Activated CD4-positive, alpha-beta T cell treated with anti-CD3 and anti-CD28 coated beads, Interleukin-2, amount 50 U/mL, for 48 hours (primary cell): ENCODE measurements around the gene VSIG10L2.

ENCODE experiments used
- DNase-seq, 2 experiments: peaks; one replicate each; pipeline ENCODE4 v3.0.0-alpha.2; 2020

Gene VSIG10L2

GRCh38 chr11:125930076-125930450 is 15.8 kb upstream of the VSIG10L2 start:
- DNase-seq: no peak

DNA sequence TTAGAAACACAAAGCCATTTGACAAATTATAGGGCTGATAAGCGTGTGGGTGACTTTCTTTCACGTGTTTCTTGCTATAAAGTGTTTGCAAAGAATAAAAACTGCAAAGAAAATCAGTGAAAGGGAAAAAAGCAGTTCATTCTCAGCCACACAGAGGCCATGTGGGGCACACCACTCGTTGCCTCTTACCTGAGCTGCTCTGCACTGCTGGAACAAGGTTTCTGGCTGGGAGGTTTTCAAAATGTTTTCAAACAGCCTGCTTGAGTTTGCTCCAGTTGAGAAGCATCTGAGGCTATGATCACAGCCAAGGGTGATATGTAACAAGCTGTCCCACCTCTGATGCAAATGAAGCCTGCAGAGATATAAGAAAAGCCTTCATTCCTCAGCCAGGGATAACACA is 14.7 kb upstream of the VSIG10L2 start:
- DNase-seq: no peak

- no peak for DNase-seq
Observed at GRCh38 chr11:125931668-125932067, 14.2 kb upstream of the VSIG10L2 start.

DNA sequence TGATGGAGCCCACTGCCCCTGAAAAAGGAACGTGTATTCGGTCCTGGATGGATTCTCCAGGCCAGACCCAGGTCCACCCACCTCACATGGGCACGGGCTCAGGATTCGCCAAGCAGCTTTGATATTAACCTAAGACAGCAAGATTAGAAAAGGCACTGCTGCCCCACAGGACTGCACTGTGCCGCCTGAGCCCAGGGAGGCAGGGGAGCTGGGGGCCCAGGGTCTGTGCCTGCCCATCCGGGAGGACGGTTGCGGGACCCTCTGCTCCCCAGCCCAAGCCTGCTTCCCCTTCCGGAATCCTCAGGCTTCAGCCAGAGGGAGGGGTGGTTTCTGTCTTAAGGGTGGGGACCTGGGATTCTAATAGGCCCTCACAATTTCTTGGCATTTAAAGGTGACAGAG is 13.5 kb upstream of the VSIG10L2 start:
- no peak for DNase-seq

GRCh38 chr11:125933030-125933813 is 12.6 kb upstream of the VSIG10L2 start:
- DNase-seq: peak in 1 of 2 experiments; percentile 9

- DNase-seq: no peak
Observed at GRCh38 chr11:125934473-125934872, 11.4 kb upstream of the VSIG10L2 start.

DNA sequence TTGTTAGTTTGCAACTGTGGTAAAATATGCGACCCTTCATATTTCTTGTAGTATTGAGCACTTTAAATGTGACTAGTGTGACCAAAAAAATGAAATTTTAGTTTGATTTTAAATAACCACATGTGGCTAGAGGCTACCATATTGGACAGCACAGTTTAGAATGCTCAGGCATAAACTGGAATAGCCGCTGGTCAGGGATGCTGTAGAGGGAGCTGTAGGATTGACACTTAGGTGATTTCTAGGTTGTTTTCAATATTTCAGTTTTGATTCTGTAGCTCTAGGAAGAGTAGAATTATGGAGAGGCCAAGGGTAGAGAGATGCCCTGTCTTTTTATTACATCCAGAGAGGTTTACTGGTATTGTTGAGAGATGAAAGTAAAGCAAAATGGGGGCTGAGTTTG is 10.8 kb upstream of the VSIG10L2 start:
- DNase-seq: no peak

DNA sequence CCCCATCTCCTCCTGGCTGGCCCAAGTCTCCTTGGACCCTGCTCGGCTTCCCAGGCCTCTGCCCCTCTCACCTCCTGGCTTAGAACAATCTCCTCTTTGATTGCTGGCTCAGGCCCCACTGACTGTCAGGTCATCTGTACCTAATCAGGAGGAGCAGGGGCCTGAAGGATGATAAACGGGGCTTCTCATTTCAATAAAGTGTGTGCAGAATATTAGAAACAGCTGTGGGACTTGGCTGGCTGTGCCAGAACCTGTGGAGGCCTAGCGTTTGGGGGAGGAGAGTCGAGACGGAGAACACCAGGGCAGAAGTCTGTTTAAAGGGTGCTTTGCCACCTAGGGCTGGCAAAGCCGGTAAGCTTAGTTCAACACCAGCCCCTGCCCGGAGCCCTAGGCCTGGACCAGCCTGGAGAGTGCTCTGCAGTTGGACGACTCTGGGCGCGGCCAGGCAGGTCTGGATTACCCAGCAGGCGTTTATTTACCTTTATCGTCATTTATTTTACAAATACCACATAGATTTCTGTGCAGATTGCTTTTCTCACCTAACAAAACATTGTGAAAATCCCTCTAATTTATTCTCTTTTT is 10.1 kb upstream of the VSIG10L2 start:
- DNase-seq: no peak

GRCh38 chr11:125938418-125938817 is 7.4 kb upstream of the VSIG10L2 start:
- DNase-seq: no peak

DNA sequence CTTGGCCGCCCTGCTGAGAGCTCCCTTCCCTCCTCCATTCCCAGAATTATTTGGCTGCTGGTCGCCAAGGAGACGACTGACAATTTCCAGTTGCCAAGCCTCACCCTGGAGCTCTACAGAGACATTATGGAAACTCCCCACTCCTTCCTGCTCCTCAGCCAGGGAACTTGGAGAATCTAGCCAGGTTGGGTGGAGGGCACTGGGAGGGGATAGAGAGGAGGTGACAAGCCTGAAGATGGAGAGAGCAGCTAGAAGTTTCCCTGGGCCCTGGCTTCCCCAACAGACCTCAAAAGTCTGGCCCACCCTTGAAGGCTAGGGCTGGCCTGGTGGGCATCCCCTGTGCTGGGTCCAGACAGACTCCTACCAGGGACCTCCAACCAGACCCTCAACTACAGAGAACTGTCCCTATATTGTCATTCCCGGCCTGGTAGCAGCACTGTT is 6.7 kb upstream of the VSIG10L2 start:
- DNase-seq: no peak

GRCh38 chr11:125940145-125940544 is 5.7 kb upstream of the VSIG10L2 start:
- no peak for DNase-seq

DNA sequence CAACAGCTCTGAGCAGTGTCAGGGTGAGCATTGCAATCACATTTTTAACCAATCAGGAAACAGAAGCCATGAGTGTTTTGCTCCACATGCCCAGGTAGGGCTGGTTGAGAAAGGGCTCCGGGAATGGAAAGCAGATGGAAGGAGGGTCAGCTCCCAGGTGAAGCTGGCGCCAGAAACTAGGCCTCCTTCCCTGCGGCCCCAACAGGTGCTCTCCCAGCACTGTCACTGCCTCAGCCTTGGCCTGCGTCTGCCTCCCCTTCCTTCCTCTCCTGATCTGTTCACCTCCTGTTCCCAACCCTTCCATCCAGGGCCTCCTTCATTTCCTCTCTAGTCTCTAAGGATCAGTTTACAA is 4.6 kb upstream of the VSIG10L2 start:
- no peak for DNase-seq

GRCh38 chr11:125941619-125942611 is 3.9 kb upstream of the VSIG10L2 start:
- DNase-seq: peak; percentile 60 to 72

GRCh38 chr11:125942771-125943428 is 2.9 kb upstream of the VSIG10L2 start:
- no peak for DNase-seq

DNA sequence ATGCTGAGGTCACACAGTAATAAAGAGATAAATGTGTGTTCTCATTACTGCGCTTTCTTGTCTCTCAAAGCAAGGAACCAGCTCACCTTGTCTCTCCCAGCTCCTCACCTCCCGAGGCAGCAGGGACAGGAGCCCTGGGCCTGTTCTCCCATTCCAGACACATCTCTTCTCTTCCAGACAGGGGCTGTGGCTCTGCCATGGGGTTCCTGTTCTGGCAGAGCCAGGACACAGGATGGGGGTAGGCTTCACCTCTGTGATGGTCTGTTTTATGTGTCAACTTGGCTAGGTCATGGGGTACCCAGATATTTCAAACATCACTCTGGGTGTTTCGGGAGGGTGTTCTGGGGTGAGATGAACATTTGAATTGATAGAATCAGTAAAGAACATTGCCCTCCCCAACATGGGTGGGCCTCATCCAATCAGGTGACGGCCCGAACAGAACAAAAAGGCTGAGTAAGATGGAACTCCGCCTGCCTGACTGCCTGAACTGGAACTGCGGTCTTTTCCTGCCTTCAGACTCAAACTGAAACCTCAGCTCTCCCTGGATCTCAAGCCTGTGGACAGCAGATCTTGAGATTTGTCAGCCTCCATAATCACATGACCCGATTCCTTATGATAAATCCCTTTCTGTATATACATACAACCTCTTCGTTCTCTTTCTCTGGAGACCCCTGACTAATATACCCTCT is 2.0 kb upstream of the VSIG10L2 start:
- no peak for DNase-seq

DNA sequence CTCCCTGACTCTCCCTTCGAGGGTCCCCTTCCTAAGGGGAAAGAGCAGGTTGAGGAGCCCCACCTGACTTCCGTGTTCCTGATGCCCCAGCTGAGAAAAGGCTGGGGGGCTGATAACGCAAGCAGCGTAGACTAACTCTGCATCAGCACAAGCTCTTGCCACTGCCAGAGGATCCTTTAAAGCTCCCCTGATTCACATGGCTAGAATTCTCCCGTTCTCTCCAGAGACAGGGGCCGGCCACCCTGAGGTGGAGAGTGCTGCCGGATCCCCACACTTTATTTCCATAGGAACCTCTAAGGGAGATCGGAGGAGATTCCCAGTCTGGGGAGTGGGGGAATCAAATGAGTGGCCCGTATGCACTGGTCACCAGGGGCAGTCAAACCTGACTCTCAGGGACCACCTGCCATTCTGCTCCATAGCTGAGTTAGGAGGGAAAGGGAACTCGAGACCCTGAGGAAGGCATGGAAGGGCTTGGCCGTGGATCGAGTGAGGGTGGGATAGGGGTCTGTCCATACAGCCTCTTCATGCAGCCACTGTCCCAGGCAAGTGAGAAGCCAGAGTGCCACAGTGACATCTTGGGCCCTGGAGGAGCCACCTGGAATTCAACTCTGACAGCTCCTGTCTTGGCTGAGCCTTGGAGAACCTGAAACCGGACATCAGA is 1.4 kb upstream of the VSIG10L2 start:
- no peak for DNase-seq

GRCh38 chr11:125945011-125945796 is 640 bp upstream of the VSIG10L2 start:
- DNase-seq: no peak

DNA sequence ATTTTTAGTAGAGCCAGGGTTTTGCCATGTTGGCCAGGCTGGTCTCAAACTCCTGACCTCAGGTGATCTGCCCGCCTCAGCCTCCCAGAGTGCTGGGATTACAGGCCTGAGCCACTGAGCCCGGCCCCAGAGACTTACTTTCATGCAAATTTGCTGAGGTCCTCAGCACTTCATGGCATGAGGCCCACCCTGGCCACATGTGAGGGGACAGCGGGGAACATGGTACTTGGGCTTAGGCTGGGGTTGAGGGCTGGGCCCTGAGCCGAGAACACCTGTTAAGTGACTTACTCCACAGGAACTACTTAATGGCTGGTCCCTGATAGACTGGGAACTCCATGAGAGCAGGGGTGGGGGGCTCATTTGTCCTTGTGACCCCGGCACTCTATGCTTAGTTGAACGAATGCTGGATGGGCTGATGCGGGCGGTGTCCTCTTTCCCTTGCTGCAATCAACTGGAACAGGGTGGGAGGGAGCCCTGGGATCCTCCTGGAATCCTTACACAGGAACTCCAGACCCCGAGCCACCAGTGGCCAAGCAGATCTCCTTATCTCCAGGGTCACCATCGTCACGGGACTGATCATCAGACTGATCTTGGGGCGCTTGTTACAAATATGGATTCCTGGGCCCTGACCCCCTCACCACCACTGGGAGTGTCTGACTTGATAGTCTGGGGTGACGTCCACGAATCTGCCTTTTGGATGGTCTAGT is 1.0 kb downstream of the VSIG10L2 start:
- no peak for DNase-seq

GRCh38 chr11:125947419-125948277 is 1.8 kb downstream of the VSIG10L2 start:
- no peak for DNase-seq
